SK-N-SH treated with all-trans-retinoic acid at 6 μM for 48 hours (cell line): ENCODE results near the gene RIT1.

Experiments
- ATAC-seq: fragments of 200-7000 bp; cut with Tn5 transposase; 3 replicates; pipeline ENCODE4 v1.9.1; 2020; ENCODE audit warnings: mild to moderate bottlenecking, moderate library complexity
- BACH2 ChIP-seq: fragments of 250-450 bp; sonication (Bioruptor Pico); IDR thresholded peaks from 2 replicates; pipeline ENCODE4 v1.9.0; 2021; ENCODE audit warnings: mild to moderate bottlenecking, borderline replicate concordance
- CSDC2 ChIP-seq: fragments of 250-450 bp; sonication (Bioruptor Pico); IDR thresholded peaks from 2 replicates; pipeline ENCODE4 v1.5.0; 2020; ENCODE audit warnings: mild to moderate bottlenecking, moderate library complexity
- OSR1 ChIP-seq: fragments of 250-450 bp; sonication (Bioruptor Pico); IDR thresholded peaks from 2 replicates; pipeline ENCODE4 v1.8.0; 2022; ENCODE audit warnings: moderate library complexity, mild to moderate bottlenecking, inconsistent platforms
- RARB ChIP-seq: fragments of 250-450 bp; sonication (Bioruptor Pico); IDR thresholded peaks from 2 replicates; pipeline ENCODE4 v1.8.0; 2021; ENCODE audit warnings: mild to moderate bottlenecking, moderate library complexity
- SNAI2 ChIP-seq: fragments of 250-450 bp; sonication (Bioruptor Pico); IDR thresholded peaks from 2 replicates; pipeline ENCODE4 v1.5.0; 2020; ENCODE audit warnings: mild to moderate bottlenecking, moderate library complexity
- TOX ChIP-seq: fragments of 250-450 bp; sonication (Bioruptor Pico); IDR thresholded peaks from 2 replicates; pipeline ENCODE4 v1.8.0; 2021; ENCODE audit warnings: mild to moderate bottlenecking, moderate library complexity, borderline replicate concordance
- ZC3H10 ChIP-seq: fragments of 250-450 bp; sonication (Bioruptor Pico); IDR thresholded peaks from 2 replicates; pipeline ENCODE4 v1.5.1; 2021; ENCODE audit warnings: mild to moderate bottlenecking, moderate library complexity
- ZFP30 ChIP-seq: fragments of 450-650 bp; formaldehyde crosslinking; IDR thresholded peaks from 2 replicates; pipeline ENCODE4 v1.5.0; 2022; ENCODE audit warnings: mild to moderate bottlenecking, moderate library complexity
- ZNF565 ChIP-seq: fragments of 450-650 bp; formaldehyde crosslinking; conservative IDR thresholded peaks from 2 replicates; pipeline ENCODE4 v1.5.0; 2020; ENCODE audit warnings: low read depth, mild to moderate bottlenecking, moderate library complexity
- ZNF70 ChIP-seq: fragments of 450-650 bp; formaldehyde crosslinking; IDR thresholded peaks from 2 replicates; pipeline ENCODE4 v1.5.0; 2020; ENCODE audit warnings: mild to moderate bottlenecking, moderate library complexity
- ZNF8 ChIP-seq: fragments of 450-650 bp; formaldehyde crosslinking; IDR thresholded peaks from 2 replicates; pipeline ENCODE4 v1.5.0; 2020; ENCODE audit warnings: mild to moderate bottlenecking, moderate library complexity
- TF ChIP-seq, protein P1 (sequence below): fragments of 250-450 bp; sonication (Bioruptor Pico); IDR thresholded peaks from 2 replicates; pipeline ENCODE4 v1.5.1; 2021; ENCODE audit warnings: mild to moderate bottlenecking, moderate library complexity
- TF ChIP-seq, protein P2 (sequence below): fragments of 250-450 bp; sonication (Bioruptor Pico); IDR thresholded peaks from 2 replicates; pipeline ENCODE4 v1.5.1; 2020; ENCODE audit warnings: low read depth, mild to moderate bottlenecking, moderate library complexity
- TF ChIP-seq, protein P3 (sequence below): fragments of 250-450 bp; sonication (Bioruptor Pico); IDR thresholded peaks from 2 replicates; pipeline ENCODE4 v1.8.0; 2020; ENCODE audit warnings: mild to moderate bottlenecking, moderate library complexity, borderline replicate concordance
- TF ChIP-seq, protein P4 (sequence below): fragments of 250-450 bp; sonication (Bioruptor Pico); IDR thresholded peaks from 2 replicates; pipeline ENCODE4 v1.8.0; 2021; ENCODE audit warnings: low read depth, mild to moderate bottlenecking, moderate library complexity, borderline replicate concordance

The RIT1 gene

DNA sequence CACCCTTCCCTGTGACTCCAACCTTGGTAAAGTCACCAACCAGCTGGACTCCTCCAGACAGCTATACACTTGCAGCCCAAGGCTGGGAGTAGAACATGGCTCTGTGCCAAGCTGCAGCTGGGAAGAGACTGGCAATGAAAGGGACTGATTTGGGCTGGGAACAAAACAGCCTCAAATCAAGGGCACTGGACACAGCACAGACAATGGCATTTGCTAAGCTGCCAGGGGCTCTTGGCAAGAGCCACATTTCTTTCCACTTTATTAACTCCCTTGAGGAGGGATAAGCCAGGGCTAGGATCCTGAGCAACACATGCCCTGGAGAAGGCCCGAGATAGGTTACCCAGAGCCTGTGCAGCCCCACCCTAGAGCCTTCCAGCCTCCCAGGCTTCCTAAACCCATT lies 39.8 kb downstream of the RIT1 start (continued):
- no peak for TF ChIP-seq TOX (CRISPR knock-in tag)
- no peak for TF ChIP-seq SNAI2 (CRISPR knock-in tag)
- TF ChIP-seq CSDC2 (CRISPR knock-in tag): no peak

DNA sequence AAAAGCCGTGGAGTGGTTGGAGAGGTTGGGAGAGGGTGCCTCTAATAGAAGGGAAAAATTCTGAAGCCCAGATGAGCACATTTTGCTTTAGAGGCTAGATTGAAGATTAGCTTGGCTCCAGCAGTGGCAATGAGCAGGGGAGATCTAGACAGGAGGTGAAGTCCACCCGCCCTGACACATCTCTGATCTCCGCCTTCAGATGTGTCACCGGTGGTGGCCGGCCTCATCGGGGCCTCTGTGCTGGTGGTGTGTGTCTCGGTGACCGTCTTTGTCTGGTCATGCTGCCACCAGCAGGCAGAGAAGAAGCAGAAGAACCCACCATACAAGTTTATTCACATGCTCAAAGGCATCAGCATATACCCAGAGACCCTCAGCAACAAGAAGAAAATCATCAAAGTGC lies 43.4 kb downstream of the RIT1 start:
- no peak for TF ChIP-seq CSDC2 (CRISPR knock-in tag)
- ATAC-seq: no peak

DNA sequence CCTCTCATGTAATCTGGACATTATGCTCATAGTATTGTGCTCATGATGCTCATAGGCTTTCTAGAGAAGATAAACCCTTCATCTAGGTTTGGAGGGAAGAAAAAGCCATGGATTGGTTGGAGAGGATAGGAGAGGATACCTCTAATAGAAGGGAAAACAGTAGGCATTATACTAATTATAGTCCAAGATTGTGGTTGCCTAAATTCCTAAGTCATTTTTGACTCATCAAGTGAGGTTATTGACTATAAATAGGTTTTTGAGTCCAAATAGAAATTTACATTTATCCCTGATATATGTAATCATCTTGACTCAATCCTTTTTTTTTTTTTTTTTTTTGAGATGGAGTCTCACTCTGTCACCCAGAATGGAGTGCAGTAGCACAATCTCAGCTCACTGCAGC lies 46.8 kb downstream of the RIT1 start:
- TF ChIP-seq ZC3H10: 0 out of 2 replicates have a peak, but pooled peaks have one; percentile 20
- TF ChIP-seq ZNF8 (CRISPR knock-in tag): no peak
- TF ChIP-seq, protein P1, sequence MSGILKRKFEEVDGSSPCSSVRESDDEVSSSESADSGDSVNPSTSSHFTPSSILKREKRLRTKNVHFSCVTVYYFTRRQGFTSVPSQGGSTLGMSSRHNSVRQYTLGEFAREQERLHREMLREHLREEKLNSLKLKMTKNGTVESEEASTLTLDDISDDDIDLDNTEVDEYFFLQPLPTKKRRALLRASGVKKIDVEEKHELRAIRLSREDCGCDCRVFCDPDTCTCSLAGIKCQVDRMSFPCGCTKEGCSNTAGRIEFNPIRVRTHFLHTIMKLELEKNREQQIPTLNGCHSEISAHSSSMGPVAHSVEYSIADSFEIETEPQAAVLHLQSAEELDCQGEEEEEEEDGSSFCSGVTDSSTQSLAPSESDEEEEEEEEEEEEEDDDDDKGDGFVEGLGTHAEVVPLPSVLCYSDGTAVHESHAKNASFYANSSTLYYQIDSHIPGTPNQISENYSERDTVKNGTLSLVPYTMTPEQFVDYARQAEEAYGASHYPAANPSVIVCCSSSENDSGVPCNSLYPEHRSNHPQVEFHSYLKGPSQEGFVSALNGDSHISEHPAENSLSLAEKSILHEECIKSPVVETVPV: no peak
- TF ChIP-seq, protein P2, sequence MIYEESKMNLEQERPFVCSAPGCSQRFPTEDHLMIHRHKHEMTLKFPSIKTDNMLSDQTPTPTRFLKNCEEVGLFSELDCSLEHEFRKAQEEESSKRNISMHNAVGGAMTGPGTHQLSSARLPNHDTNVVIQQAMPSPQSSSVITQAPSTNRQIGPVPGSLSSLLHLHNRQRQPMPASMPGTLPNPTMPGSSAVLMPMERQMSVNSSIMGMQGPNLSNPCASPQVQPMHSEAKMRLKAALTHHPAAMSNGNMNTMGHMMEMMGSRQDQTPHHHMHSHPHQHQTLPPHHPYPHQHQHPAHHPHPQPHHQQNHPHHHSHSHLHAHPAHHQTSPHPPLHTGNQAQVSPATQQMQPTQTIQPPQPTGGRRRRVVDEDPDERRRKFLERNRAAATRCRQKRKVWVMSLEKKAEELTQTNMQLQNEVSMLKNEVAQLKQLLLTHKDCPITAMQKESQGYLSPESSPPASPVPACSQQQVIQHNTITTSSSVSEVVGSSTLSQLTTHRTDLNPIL: no peak
- ATAC-seq: no peak

DNA sequence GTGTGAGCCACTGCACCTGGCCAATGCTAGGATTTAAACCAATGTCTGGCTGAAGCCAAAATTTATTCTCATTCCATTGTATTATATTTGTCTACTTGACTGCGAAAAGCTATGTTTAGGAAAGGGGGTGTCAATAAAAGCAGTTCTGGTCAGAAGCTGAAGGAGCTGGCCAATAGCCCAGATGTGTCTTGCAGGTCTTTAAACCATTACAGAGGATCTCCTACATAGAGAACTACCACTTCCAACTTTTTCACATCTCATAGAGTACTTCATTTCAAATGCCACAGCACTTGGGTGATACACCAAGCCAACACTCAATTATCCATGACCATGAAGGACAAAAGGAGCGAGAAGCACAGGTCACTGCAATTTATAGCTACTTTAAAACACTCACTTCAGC lies 49.3 kb downstream of the RIT1 start:
- no peak for ATAC-seq
- TF ChIP-seq, protein P2: no peak

DNA sequence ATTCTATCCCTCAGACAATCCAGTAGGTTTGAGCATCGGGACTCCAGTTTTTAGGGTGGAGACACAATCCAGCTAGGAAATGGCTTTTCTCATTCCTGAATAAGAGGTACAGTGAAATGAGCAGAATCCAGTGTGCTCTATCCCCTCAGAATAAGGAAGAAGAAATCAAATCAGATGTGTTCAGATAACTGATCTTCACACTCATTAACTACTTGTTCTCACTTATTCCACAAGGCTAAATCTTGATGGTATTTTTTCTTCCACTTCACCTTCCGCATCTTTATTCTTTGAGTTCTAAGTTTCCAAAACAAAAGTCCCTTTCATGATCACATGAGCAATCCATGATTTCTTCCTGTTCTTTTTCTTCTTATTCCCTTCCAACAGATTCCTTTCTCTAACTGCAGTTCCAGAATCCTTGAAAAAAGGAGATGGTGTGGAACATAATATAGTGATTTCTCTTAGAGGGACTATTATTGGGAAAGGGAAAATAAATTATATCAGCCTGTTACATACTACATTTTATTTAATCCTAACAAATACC lies 50.1 kb downstream of the RIT1 start:
- TF ChIP-seq ZNF70 (CRISPR knock-in tag): no peak
- no peak for ATAC-seq

DNA sequence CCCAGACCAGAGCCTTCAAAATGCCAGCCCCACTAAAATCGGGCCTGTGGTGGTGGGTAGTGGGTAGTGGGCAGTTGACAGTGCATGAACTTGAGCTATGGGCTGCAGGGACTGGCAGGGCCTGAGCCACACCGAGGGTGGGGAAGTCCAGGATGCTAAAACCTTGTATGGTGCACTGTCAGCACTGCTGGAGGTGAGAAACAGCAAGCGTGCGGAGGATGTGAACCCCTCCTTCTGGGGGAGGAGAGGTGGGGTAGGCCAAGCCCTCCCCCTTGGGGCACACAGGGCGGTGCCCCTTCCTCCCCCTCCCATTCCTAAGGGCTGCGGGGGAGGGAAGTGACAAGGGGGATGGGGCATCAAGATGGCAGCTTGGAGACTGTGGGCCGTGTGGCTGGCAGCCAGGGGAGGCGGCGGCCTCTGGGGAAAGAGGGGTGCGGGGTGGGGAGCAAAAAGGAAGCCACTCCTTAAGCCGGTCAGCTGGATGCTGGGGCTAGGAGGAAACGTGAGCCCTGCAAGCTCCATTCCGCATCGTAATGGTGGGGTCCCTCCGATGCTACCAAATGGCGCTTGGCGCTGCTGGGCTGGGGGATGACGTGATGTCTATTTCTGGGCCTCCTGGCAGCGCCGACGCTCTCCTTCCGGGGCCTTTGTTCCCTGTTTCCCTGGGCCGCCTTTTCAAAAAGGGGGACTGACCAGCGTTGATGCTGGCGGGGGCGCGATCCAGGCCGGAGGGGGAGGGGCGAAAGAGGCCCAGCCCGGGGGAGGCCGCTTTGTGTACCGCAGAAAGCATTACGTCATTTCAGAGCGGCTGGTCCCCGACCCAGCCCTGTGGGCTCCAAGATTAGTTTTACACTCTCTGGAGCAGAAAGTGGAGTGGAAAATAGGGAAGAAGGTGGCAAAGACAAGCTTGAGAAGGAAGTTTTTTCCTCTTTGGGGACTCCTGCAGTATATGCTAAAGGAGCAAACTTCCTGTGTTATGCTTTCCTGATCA lies 51.0 kb downstream of the RIT1 start:
- peak; percentile 60 for ATAC-seq
- TF ChIP-seq OSR1 (CRISPR knock-in tag): no peak
- peak; percentile 49; the same call in 1 of the 2 replicates for TF ChIP-seq ZFP30 (CRISPR knock-in tag)
- TF ChIP-seq BACH2 (CRISPR knock-in tag): no peak
- TF ChIP-seq, protein P3, sequence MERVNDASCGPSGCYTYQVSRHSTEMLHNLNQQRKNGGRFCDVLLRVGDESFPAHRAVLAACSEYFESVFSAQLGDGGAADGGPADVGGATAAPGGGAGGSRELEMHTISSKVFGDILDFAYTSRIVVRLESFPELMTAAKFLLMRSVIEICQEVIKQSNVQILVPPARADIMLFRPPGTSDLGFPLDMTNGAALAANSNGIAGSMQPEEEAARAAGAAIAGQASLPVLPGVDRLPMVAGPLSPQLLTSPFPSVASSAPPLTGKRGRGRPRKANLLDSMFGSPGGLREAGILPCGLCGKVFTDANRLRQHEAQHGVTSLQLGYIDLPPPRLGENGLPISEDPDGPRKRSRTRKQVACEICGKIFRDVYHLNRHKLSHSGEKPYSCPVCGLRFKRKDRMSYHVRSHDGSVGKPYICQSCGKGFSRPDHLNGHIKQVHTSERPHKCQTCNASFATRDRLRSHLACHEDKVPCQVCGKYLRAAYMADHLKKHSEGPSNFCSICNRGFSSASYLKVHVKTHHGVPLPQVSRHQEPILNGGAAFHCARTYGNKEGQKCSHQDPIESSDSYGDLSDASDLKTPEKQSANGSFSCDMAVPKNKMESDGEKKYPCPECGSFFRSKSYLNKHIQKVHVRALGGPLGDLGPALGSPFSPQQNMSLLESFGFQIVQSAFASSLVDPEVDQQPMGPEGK (CRISPR knock-in tag): peak; percentile 72; the same call in 1 of the 2 replicates

DNA sequence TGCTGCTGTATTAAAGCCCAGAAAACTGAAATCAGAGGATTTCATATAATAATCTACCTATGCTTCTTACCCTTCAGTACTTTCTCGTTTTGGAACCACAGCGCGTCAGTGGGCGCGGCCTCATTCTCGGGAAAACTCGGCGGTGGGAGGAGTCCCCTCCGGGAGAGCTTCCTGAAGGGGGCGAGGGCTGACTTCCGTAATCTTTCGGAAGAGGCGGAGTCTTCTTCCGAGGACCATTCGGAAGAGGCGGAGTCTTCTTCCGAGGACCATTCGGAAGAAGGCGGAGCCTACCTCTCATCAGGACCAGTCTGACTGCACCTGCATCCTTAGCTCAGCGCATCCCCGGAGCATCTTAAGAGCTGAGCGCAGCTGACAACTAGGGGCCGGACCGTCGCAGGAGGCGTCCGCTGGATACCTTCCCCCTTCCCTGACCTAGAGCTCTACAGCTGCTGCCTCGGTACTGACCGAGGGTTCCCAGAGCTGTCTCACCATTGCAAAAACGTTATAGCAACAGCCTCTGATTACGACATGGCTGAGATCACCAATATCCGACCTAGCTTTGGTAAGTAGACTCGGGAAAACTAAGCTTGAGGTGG lies 51.8 kb downstream of the RIT1 start, which contains the start of gene SYT11:
Gene SYT11 (plus strand): TSS at position 334 of the 596 bp plus-strand sequence. CDS start 195 bp downstream, at position 529.
- peak; percentile 84 for ATAC-seq
- TF ChIP-seq, protein P1: no peak
- TF ChIP-seq ZFP30 (CRISPR knock-in tag) (no peak), CSDC2 (CRISPR knock-in tag) (no peak), OSR1 (CRISPR knock-in tag) (no peak), ZNF70 (CRISPR knock-in tag) (no peak), ZNF565 (CRISPR knock-in tag) (no peak), ZC3H10 (no peak), ZNF8 (CRISPR knock-in tag) (no peak), SNAI2 (CRISPR knock-in tag) (no peak), BACH2 (CRISPR knock-in tag) (no peak), RARB (no peak)
- TF ChIP-seq, protein P4, sequence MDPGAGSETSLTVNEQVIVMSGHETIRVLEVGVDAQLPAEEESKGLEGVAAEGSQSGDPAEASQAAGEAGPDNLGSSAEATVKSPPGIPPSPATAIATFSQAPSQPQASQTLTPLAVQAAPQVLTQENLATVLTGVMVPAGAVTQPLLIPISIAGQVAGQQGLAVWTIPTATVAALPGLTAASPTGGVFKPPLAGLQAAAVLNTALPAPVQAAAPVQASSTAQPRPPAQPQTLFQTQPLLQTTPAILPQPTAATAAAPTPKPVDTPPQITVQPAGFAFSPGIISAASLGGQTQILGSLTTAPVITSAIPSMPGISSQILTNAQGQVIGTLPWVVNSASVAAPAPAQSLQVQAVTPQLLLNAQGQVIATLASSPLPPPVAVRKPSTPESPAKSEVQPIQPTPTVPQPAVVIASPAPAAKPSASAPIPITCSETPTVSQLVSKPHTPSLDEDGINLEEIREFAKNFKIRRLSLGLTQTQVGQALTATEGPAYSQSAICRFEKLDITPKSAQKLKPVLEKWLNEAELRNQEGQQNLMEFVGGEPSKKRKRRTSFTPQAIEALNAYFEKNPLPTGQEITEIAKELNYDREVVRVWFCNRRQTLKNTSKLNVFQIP (CRISPR knock-in tag): no peak
- TF ChIP-seq, protein P2: no peak
